RWPE1 (cell line): ENCODE data around the gene PDE7B.

Experiments
- CTCF ChIA-PET: fragments of 350-600 bp; sonication (Branson Sonifier 250); formaldehyde crosslinking; extraction: SDS; loops from one replicate; lab custom pipeline; 2021; lab: Yijun Ruan, JAX
- POLR2A ChIA-PET: fragments of 400-600 bp; formaldehyde crosslinking; extraction: SDS; loops from one replicate; lab custom pipeline; 2020; ENCODE audit warnings: antibody characterized with exemption; ENCODE audit not compliant: low non-redundant PET; lab: Yijun Ruan, JAX
- DNase-seq: peaks from one replicate; pipeline ENCODE4 v3.0.0; 2012; ENCODE audit warnings: low spot score
- H3K27ac ChIP-seq: fragments of 450-650 bp; 2 replicates; pipeline ENCODE4 v1.5.1; 2017
- TF ChIP-seq, protein P1 (sequence below): fragments of 450-650 bp; conservative IDR thresholded peaks from 2 replicates; pipeline ENCODE4 v1.5.1; 2017; ENCODE audit warnings: low read depth, mild to moderate bottlenecking

Gene PDE7B

DNA sequence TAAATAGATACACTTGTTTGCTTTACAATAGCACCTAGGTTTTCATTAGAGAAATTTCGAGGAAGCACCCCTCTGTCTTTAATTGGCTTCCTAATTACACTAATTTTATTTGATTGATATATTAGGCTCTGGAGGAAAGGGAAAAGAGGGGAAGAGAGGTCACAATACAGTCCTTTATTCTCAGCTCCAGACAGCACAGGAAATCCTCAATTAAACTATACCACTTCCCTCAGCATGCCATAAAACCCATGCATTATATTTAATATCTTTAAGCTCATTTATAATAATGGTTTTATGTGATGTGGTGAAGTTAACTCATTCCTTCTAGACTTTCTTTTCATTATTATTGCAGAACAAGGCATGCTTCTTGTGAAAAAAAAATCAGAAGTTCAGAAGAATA is 17.7 kb upstream of the PDE7B start:
- ChIA-PET CTCF (interaction anchor here (0.6 to 0.7 kb wide), 2 partner anchors 103 to 714 kb away, joined by 3 read pairs; no protein-coding TSS in a partner anchor), POLR2A (no interaction called here)
- TF ChIP-seq, protein P1, sequence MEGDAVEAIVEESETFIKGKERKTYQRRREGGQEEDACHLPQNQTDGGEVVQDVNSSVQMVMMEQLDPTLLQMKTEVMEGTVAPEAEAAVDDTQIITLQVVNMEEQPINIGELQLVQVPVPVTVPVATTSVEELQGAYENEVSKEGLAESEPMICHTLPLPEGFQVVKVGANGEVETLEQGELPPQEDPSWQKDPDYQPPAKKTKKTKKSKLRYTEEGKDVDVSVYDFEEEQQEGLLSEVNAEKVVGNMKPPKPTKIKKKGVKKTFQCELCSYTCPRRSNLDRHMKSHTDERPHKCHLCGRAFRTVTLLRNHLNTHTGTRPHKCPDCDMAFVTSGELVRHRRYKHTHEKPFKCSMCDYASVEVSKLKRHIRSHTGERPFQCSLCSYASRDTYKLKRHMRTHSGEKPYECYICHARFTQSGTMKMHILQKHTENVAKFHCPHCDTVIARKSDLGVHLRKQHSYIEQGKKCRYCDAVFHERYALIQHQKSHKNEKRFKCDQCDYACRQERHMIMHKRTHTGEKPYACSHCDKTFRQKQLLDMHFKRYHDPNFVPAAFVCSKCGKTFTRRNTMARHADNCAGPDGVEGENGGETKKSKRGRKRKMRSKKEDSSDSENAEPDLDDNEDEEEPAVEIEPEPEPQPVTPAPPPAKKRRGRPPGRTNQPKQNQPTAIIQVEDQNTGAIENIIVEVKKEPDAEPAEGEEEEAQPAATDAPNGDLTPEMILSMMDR = no peak
- H3K27ac ChIP-seq = no peak overlapping the region
- DNase-seq = no peak

DNA sequence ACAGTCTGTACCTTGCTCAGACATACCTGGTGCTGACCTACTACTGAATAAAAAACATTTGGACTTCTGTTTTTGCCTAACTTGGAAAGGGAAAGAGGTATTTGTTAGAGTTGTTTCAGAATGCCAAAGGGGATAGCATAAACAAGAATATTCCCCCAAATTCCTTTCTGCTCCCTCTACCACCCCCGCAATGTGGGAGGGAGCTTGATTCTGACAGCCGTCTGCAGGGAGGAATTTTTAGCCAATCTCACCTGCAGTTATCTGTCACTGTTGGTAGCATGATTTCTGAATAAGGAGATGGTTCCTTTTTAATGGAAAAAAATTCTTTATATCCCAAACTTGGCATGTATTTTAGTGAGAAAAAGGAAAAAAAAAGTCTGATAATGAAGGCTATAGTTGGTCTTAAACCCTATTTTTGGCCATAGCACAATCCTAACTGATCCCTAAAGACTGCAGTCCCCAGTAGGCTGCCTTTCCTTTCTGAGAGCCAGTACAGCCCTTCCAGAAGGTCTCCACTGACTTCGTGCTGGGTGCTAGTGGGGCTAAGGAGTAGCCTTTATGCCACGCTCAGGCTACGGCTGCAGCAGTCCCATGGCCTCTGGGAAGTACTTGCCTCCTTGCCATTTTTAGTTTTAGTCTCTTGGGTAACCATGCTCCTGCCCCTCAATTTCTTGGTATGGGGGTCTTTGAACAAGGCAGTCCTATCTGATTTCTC is 13.6 kb upstream of the PDE7B start:
- no peak for DNase-seq
- H3K27ac ChIP-seq = no peak overlapping the region
- ChIA-PET POLR2A (no interaction called here), CTCF (no interaction called here)
- TF ChIP-seq, protein P1 = no peak

DNA sequence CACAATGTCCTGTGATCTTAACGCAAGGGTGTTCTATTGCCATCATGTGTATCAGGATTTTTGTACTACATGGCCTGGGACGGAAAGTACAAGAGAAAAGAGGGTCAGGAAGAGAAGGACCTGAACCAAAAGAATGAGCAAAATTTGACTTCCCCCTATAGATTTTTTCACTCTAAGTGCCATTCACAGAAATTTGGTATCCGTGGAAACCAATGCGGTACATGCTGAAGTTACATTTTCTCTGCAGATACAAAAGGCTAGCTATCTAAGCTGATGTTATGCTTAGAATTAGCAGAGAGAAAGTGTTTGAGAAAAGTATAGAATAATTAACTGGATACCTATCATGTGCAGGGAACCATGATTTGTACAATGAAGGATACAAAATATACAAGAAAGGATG is 12.4 kb upstream of the PDE7B start:
- DNase-seq = no peak
- POLR2A ChIA-PET = no interaction called here
- H3K27ac ChIP-seq = no peak overlapping the region
- TF ChIP-seq, protein P1 = no peak
- CTCF ChIA-PET = no interaction called here

DNA sequence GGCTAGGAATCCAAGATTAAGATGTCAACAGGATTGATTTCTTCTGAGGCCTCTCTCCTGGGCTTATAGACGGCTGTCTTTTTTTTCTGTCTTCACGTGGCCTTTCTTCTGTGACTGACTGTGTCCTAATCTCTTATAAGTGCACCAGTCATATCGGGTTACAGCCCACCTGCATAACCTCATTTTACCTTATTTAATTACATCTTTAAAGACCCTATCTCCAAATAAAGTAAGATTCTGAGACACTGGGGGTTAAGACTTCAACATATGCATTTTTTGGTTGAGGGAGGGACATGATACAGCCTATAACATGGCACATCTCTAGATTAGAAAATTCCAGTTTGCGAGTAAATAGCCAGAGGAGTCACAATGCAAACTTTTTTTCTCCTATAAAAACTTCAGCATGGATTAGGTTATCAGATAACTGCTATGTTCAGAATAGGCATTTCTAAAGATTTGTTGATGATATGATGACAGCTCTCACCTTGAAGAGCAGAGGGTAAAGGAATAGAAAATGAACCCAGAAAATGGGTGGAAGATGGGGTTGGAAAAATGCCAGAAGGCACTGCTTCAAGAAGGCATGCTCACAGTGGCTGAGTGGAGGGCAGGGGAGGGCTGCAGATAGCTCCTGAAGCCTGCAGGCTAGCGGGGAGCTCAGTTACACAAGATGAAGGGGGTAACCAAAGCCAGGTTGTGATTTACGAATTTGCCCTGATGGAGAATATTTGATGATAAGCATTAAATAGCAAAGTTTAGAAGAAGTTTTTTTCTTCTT is 8.7 kb upstream of the PDE7B start:
- CTCF ChIA-PET = no interaction called here
- POLR2A ChIA-PET = no interaction called here
- H3K27ac ChIP-seq = no peak overlapping the region
- TF ChIP-seq, protein P1 = no peak
- DNase-seq = no peak

DNA sequence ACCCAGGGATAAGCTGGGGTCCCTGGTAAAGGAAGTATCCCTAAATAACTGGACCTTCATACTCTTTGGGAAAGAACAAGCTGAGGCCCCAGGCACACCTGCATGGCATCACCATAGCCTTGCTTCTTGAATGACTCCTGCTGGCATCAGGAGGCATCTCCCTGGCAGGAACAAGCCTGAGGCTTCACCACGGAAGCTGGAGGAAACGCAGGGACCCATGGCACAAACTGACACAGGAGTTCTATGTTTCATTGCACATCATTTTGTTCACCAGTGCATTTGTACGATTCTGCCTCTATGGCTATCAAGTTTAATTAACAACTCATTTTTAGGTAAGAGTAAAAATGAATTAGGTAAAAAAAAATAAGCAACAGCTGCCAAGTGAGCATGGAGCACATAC is 619 bp upstream of the PDE7B start:
- no peak overlapping the region for H3K27ac ChIP-seq
- TF ChIP-seq, protein P1 = no peak
- DNase-seq = no peak
- ChIA-PET CTCF (no interaction called here), POLR2A (no interaction called here)

DNA sequence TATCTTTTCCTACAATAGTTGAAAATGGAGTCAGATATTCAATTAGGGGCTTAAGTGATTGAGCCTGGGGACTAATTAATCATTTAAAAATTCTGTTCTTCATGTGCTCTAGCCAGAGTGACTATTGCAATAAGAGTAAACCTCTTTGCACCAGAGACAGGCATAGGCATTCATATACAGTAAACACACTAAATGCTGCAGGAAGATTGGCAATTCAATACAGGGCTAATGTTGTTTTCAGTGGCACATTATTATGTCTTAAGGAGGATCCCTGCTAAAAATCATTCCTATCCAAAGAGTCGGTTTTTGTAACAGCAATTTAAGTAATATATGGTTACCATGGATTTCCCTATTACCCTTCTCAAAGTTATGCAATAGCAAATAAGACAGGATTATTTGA is 1.2 kb downstream of the PDE7B start:
- TF ChIP-seq, protein P1 = no peak
- POLR2A ChIA-PET = no interaction called here
- no peak overlapping the region for H3K27ac ChIP-seq
- no peak for DNase-seq
- CTCF ChIA-PET = interaction anchor here (0.6 kb wide), 1 partner anchor 172 kb away, joined by 6 read pairs; no protein-coding TSS in a partner anchor
